GM18498 (cell line): ENCODE measurements around the gene FKBP5.
"Not testable (repeated sequence)": the region's sequence is repeated elsewhere in the genome, so short reads cannot be mapped to it uniquely, and the experiment has no call there.

ENCODE experiments used
- ATAC-seq: cut with Tn5 transposase; IDR thresholded peaks from one replicate; pipeline ENCODE4 v1.9.1; 2021; ENCODE audit warnings: mild to moderate bottlenecking, moderate library complexity; ENCODE audit not compliant: unreplicated experiment

Gene FKBP5

DNA sequence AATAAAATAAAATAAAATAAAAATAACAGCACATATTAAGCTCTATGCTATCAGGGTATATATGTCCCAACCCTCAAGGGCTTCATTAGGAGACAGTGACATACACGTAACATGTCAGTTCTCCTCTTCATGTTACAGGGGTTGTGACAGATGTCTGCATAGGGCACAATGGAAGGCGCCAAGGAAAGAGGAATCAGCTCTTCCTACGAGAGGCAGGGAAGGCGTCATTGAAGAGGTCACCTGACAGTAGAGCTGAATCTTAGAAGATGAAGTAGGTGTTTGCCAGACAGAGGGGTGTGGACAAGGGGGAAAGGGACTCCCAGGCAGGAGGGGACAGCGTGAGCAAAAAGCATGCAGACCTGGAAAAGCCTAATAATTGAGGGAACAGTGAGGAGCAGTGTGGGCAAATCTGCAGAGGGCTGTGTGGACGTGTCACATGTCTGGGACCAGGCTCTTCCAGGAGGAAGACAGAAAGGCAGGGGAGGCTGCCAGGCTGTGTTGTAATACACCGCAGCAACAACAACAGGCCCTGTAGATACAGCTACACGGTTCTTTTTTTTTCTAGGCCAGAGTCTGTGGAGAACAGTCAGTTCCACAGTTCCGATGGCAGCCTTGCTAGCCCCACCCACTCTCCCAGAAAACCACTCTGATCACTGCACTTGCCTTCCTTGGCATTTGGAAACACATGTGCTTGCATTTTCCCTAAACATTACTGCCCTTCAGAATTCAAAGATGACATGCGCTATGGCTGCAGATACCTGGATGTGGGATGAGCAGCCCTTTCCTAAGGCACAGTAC, 2.5 kb upstream of the FKBP5 start:
- no peak for ATAC-seq

GRCh38 chr6:35690484-35690883, 1.8 kb upstream of the FKBP5 start:
- no peak for ATAC-seq

GRCh38 chr6:35690006-35690405, 1.3 kb upstream of the FKBP5 start:
- not testable (repeated sequence) for ATAC-seq

DNA sequence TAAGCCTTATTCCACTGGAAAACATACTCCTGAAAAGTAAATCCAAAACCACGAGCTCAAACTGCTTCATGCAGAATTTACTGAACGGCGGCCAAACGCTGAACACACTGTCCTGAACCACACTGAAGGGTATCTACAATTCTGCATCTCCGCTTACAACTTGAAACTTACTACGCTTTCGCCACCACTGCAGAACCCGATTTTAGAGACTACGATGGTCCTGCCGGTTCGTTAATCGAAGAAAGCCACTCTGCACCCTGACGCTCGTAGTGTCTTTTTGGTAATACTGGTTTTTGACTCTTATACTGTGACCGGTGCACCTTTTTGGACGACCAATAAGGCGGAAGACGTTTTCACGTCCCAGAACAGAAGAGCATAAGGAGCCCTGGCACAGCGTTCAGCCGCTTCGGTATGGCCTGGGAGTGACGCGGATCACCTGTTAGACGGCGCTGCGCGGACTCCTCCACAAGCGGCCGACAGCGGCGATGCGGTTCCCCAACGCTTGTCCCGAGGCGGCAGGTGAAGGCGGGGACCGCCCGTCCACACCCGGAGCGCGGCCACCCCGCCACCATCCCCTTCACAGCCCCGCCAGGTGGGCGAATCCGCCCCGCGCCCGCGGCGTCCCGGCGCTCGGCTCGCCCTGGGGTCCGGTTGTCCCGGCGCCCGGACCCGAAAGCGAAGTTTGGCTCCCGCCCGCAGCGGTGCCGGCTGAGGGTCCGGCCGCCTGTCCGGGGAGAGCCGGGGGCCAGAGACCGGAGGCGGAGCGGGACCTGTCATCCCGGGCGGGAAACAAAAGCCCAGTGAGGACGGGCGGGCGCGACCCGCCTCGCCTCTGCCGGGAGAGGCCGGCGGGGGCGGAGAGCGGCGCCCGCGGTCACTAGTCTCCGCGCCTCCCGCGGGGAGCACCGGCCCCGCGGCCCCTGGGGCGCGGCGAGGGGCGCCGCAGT, 784 bp downstream of the FKBP5 start:
- peak; percentile 40 for ATAC-seq

DNA sequence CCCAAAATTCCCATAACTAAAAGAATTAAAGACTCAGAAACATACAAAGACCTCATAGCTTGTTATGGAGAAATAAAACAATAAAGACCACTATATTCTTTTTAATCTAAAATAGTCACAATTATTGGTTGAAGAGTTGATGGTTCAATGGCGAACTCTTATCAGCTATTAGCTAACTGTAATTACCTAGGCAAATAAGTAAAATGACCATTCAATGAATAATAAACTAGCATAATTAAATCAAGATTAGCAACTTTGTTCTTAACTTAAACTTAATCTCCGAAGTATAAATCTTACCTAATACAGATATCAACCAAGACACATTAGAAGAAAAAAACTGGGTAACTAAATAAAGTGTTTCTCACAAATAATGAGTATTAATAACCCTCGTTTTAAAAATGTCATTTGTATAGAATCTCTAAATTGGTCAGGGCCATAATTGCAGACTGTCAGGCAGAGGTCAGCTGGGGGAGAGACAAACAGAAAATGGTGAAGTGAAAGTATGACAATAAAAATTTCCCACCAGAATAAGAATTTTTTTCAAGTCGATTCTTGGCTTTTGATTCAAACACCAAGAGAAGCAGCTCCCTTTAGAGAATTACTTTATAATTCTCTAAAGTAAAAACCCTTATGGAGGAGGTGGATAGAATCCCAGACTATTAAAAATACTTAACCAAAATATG, 1.7 kb downstream of the FKBP5 start:
- ATAC-seq = no peak

GRCh38 chr6:35686436-35686835, 2.3 kb downstream of the FKBP5 start:
- ATAC-seq = no peak

DNA sequence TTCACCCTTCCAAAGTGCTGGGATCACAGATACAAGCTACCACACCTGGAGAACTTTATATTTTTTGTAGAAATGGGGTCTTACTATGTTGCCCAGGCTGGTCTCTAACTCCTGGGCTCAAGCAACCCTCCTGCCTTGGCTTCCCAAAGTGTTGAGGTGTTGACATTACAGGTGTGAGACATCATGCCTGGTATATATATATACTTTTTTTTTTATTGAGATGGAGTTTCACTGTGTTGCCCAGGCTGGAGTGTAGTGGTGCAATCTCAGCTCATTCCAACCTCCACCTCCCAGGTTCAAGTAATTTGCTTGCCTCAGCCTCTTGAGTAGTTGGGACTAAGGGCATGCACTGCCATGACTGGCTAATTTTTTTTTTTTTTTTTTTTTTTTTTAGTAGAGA, 5.4 kb downstream of the FKBP5 start:
- no peak for ATAC-seq

DNA sequence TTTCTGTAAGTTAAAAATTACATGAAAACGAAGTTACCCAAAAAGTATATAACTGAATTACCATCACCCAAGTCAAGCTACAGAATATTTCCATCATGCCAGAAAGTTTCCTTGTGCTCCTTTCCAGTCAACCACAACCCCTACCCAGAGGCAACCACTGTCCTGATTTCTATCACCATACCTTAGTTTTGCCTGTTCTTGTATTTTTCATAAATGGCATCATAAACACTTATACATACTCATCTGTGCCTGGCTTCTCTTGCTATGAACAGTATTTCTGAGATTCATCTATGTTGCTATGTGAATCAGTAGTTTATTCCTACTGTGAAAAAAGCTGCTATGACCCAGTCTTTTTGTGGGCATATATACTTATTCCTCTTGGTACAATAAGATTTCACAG, 7.4 kb downstream of the FKBP5 start:
- ATAC-seq = no peak

DNA sequence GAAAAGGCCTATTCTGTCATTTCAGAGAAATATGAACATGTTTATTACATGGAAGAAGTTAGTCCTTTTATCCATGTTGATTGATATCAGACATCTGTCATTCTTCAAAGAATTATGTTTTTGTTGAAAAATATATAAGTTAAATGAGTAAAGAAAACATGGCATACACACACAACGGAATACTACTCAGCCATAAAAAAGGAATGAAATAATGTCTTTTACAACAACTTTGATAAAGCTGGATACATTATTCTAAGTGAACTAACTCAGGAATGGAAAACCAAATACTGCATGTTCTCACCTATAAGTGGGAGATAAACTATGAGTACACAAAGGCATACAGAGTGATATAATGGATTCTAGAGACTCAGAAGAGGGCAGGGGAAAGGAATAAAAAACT, 9.3 kb downstream of the FKBP5 start:
- no peak for ATAC-seq

GRCh38 chr6:35678814-35679213, 9.9 kb downstream of the FKBP5 start:
- no peak for ATAC-seq

- ATAC-seq = no peak
Measured at GRCh38 chr6:35678021-35678654, 10.6 kb downstream of the FKBP5 start.

- no peak for ATAC-seq
Measured at GRCh38 chr6:35677456-35677855, 11.3 kb downstream of the FKBP5 start.

DNA sequence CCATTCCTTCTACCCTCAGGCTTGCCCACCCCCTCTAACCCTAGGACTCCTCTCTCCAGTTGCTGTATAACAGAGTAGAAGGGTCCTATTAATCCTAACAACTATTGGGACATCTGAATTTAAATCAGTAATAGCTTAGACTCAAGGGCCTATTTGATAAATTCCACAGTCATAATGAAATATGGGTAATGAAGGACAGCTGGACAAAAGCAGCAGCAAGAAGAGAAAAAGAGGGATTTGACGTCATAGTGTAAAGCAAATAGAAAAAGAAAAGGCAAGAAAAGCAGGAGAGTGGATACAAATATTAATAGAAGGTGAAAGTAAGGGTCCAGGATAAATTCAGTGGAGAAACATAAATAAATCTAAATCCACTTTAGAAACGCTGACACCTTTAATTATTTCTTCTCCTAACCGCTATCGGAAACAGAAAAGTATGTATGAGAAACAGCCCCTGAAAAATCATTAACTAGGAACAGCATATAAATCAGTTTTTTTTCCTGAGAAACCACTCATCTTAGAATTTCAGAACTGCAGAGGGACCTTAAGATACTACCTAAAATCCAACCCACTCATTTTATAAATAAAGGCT, 12.8 kb downstream of the FKBP5 start:
- ATAC-seq = no peak

DNA sequence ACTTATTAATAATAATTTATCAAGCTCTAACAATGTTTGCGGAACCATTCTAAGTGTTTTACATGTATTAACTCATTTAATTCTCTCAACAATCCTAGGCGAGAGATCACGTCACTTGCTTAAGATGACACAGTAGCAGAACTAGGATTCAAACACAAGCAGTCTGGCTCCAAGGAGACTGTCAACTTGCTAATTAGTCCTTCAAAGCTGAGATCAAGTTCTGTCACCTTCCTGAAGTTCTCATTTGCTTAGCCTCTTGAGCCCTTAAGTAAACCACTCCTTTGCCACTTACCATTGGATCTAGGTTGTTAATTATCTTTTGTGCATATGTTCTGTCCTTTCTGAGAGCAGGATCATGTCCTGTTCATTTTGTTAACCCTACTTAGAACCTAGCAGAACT, 14.1 kb downstream of the FKBP5 start:
- no peak for ATAC-seq

- ATAC-seq = no peak
Measured at GRCh38 chr6:35673755-35674154, 15.0 kb downstream of the FKBP5 start.

DNA sequence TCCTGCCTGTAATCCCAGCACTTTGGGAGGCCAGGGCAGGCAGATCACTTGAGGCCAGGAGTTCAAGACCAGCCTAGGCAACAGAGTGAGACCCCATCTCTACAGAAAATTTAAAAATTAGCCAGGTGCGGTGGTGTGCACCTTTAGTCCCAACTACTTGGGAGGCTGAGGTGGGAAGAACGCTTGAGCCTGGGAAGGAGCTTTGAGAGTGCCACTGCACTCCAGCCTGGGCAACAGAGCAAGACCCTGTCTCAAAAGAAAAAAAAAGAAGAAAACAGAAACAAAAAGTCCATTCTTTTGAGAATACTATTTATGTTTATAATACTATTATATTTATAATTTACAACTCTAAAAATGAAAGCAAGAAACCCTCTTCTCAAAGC, 15.4 kb downstream of the FKBP5 start:
- not testable (repeated sequence) for ATAC-seq

DNA sequence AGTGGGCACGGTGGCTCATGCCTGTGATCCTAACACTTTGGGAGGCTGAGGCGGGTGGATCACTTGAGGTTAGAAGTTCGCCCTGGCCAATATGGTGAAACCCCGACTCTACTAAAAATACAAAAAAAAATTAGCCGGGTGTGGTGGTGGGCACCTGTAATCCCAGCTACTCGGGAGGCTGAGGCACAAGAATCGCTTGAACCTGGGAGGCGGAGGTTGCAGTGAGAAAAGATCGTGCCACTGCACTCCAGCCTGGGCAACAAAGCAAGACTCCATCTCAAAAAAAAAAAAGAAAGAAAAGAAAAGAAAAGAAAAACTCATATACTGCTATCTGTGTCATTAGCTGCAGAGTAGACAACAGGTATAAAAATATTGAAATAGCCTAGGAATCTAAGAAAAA, 18.3 kb downstream of the FKBP5 start:
- ATAC-seq = not testable (repeated sequence)

DNA sequence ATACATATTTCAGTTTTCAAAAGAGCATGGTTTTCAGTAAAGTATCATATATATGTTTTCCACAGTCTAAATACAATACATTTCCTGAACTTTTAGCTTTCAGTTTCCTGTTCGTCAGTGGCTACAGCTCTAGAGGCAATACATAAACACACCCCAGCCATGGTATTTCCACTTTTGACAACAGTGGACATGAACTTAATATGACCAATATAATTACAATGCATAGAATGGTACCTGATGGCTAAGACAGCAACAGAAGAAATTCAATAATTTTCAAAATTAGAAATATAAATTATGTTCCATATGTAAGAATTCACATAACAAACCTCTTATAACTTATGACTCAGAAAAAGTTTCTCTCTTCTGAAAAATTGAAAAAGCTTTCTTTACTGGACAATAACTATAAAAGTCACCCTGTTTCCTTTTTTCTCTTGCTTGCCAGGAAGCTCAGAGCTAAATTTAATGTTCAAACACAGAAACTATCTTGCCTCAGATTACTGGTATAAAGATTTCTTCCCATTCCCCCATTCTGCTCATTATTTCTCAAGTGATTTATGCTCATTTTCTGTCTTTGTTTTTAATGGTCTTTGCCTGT, 19.2 kb downstream of the FKBP5 start:
- no peak for ATAC-seq

DNA sequence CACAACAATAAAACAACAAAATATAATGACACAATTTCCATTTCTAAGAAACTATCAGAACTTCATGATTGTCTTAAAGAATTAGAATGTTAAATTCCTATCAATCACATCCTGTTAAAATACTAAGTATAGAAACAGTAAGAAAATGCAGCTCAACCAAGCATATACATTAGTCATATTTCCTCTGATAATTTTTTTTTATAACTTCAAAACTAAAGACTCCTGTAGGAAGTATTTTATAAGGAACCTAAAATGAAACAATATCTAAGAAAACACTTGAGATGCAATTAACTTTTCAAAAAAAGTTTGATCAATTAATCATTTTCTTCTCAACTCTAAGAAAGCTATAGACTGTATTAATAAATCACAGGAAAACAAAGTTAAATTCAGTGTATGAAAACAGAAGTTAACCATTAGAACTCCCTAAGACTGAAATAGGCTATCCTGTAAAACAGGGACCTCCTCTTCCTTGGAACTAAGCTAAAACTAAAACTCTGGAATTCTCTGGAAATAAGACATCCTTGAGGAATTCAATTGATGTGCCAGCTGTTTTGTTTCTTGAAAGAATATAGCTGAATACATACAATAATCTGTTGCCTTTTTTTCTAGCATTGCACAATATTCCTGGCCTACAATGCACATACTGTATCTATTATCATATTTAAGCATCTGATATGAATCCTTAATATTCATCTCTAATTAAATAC, 19.8 kb downstream of the FKBP5 start:
- no peak for ATAC-seq

- ATAC-seq = no peak
Measured at GRCh38 chr6:35668096-35668495, 20.6 kb downstream of the FKBP5 start.
